Measurements from ENCODE around the gene ZNF536. TPM values are rescaled to one million over a fixed set of nuclear protein-coding genes. Genes with fewer than 3 reads are reported as not detected.

ZNF536 gene
- total RNA-seq, 1 donor from 2014 or later = not detected

DNA sequence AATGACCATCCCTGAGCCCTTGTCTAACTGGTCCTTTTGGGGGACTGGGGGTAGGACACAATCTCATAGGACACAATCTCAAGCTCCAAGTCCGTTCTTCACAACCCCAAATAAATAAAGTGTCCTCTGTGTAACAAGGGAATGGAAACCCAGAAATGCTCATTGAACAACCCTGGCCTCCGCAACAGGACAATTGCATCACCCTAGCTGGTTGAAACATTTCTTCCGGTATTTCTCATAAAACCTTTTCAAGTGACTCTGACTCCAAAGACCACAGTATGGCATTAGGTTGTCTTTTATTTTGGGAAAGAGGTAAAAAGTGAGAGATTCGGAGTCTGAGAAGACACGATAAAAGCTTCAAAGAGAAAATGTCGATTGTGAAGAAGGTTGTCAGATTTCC is 186.6 kb downstream of the ZNF536 start:
- intact Hi-C loops (cut with micrococcal nuclease) = no loop called here

DNA sequence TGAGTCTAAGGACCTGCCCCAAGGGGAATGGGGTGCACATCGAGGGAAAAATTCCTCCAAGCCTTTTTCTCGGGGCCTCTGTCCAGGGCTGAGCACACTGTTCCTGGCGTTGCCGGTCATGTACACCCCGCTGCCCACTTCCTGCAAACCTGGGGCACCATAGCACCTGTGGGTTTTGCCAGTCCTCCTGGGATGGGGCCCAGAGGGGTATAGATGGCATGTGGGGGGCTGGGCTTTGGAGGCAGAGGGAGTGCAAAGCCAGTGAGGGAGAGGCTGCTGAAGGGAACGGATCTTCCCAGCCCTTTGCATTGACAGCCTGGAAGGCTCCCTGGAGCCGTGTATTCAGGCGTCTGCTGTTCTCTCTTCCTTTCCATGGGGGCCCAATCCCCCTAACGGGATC is 187.3 kb downstream of the ZNF536 start:
- intact Hi-C loops (cut with micrococcal nuclease) = no loop called here

DNA sequence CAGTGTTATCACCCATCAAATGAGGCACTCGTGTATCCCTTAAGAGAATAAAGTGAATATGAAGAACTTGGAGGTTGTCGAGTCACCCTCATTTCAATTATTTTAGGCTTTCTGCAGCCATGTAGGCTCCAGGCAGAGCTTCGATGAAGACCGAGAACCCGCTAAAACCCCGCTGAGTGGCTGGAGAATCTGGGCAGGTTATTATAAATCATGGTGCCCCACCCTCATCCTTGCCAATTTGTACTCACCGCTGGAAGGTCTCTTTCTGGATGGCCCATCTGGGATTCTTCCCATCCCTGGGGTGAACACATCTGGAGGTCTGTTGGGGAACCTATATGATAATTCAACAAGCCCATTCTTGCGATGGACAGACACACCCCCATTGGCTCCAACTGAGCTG is 190.8 kb downstream of the ZNF536 start:
- intact Hi-C loops (cut with micrococcal nuclease) = no loop called here

DNA sequence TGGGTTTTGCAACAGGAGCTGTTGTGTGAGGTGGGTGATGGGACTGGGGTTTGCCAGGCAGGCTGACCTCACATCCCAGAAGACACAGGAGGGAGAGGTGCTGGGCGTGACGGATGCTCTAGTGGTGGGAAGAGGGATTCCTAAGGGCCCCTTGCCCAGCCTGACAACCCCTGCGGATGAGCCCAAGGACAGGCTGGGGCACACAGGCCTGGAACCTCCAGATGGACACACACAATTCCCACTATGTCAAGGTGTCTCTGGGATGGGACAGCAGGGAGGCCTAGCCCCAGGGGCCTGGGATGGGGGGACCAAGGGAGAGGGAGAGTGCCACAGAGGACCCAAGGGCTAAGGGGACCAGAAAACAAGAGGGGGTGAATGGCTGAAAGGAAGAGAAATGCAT is 191.5 kb downstream of the ZNF536 start:
- intact Hi-C loops (cut with micrococcal nuclease) = no loop called here

DNA sequence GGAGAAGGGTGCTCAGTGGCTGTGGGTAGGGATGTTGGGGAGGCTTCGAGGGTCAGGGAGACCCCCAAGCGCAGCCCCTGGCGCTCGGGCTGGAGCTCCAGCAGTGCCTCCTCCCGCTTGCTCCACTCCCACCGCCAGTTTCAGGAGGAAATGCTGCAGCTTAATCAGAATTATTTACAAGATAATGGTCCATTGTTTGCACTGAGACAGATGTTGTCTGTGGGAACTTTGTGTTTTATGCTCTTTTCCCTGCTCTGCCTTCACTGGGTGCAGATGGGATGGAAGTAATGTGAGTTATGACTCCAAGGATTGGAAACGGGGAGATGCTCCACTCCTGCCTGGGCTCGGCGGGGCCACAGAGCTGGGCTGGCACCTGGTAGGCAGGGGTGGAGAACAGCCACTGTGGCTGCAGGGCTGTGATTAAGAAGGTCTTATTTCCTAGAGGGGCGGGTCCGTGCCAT is 192.4 kb downstream of the ZNF536 start:
- intact Hi-C loops (cut with micrococcal nuclease) = no loop called here

DNA sequence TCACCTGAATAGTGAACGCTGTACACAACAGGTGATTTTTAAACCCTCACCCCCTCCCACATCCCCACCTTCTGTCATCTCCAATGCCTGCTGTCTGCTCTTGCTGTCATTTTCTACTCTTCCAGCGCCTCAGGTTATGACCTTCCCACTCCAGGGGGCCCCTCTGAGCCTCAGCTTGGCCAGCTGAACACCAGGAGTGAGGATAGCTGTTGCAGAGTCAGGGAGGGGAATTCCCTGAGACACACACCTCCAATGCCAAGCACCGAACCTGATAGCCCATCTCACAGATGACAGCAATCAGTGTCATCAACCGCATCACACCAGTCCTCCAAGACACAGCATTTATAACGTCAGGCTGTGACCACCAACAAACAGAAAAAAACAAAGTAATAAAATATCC is 193.5 kb downstream of the ZNF536 start:
- intact Hi-C loops (cut with micrococcal nuclease) = no loop called here

DNA sequence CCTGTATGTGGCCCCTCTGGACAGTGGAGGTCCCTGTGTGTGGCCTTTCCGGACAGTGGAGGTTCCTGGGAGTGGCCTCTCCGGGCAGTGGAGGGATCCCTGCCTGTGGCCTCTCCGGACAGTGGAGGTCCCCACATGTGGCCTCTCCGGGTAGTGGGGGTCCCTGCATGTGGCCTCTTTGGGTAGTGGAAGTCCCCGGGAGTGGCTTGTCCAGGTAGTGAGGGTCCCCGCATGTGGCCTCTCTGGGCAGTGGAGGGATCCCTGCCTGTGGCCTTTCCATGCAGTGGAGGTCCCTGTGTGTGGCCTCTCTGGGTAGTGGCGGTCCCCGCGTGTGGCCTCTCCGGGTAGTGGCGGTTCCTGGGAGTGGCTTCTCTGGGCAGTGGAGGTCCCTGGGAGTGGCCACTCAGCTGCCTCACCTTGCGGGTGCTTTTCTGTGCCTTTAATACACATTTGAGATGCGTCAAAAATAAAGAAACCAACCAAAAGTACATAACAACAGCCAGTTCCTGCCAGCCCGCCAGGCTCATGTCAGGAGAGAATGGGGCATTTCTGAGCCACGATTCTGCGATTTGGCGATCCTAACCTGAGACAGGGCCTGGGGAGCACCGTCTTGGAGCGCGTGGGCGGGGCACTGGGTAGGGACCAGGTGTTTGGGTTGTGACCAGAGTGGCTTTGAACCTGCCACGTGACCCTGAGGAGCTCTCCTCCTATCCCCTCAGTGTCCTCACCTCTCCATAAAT is 194.7 kb downstream of the ZNF536 start:
- intact Hi-C loops (cut with micrococcal nuclease) = no loop called here

DNA sequence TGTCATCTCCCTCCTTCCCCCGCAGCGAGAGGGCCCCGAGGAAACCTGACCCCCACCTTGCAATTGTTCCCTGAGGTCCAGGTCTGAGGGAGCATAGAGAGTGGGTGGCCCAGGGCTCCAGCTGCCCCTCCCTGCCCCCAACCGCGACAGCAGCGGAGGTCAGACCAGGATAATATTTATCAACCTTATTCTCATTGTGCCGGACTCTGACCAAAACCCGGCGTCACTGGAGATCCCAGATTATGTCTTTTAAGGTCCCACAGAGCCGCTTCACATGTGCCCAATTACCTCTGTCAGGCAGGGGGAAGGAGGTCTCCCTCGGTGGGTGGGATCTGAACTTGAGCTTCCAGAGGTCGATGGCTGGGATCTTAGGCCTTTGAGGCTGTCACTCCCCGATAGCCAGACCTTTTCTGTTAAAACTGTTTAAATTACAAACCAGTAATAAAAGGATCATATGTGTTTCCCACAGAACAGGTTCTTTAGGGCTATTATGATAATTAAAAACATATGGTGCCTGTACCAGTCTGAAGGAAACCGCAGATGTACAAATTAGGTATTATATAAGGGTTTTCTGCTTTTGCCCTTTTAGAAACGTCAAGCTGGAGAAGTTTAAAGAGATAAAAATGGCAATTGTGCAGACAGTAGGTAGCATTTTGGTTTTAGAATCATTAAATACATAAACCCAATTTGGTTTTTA is 195.5 kb downstream of the ZNF536 start:
- intact Hi-C loops (cut with micrococcal nuclease) = no loop called here

DNA sequence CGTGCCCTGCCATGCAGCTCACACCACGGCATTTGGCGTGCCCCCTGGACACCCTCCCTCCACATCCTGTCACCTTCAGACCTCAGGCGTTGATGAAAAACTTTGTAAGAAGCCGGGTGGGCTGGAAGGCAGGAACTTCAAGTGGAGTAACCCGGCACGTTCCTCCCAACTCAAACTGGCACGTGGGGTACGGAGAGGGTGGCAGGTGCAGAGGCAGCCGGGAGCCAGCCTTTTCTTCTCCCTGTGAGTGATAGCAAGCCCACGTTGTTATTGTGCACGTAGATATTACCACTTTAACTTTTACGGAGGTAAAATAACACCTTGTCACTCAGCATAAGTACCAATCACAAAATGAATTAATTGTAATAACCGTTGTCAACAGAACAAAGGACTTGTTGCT is 198.0 kb downstream of the ZNF536 start:
- intact Hi-C loops (cut with micrococcal nuclease) = no loop called here

DNA sequence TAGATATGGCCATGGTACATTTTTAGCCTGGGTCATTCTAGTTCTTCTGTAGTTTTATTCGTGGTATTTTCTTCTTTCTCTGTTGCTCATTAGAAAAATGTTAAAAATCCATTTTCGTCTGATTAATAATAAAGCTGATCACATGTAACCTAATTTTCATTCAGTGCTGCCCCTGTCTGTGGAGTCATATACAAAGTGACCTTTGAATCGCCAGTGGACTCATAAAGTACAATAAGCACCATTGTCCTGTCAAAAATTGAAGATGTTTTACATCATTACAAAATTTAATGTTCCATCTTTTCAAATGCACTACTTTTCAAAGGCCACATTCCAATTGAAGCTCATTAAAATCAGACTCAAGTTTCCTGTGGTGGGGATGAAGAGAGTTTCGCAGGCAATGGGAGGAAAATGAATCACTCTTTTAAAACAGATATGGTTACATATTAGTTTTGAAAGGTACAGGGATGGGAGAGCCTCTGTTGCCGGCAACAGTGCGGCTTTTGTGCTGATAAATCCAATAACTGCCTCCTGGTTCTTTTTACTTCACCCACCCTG is 205.4 kb downstream of the ZNF536 start:
- intact Hi-C loops (cut with micrococcal nuclease) = no loop called here

DNA sequence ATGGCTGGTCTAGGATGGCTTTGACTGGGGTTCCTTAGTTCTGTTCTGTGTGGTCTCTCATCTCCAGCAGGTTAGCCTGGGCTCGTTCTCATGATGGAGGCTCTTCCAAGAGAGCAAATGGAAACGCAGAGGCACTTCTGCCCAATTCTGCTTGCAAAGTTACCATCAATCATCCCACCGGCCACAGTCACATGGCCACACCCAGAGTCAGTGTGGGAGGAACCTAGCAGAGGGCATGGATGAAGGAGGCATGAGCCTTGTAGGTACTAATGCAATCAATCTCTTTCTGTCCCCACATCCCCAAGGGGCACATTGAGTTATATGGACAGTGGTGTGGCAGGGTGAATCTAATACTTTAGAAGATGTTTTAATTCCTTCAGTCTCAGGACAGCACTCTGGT is 207.2 kb downstream of the ZNF536 start:
- intact Hi-C loops (cut with micrococcal nuclease) = no loop called here

DNA sequence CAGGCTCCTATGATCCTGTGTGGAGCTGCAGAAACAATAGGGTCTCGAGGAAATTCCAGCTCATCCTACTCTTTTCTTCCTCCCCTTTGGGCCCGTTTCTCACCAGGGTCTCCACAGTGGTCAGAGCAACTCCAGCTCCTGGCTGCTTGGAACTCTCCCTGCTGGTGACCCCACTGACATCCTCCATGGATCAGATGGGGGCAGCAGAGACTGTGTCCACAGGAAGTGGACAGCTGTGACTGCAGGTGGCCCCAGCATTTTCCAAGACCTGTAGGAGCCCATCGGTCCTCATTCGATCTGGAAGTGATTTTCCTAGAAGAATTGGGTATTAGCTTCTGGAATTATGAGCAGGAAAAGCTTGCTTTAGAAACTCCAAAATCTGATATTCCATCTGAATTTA is 208.5 kb downstream of the ZNF536 start:
- intact Hi-C loops (cut with micrococcal nuclease) = no loop called here

DNA sequence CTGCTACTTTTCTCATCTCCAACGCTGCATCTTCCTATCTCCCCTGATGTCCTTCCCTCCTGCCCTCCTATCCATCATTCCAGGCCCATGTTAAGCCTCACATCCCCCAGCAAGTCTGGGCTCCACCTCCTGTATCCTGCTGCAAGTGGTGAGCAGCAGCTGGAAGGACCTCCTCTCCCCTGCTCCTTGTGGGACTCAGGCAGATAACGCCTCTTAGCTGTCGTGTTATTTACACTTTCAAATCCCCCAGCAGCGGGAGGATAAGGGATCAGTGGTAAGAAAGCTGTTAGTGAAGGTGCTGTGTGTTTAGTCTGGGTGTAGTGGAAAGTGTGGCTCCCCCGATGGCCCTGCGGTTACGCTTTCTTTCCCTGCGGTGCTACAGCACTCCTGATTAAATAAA is 211.9 kb downstream of the ZNF536 start:
- intact Hi-C loops (cut with micrococcal nuclease) = no loop called here

DNA sequence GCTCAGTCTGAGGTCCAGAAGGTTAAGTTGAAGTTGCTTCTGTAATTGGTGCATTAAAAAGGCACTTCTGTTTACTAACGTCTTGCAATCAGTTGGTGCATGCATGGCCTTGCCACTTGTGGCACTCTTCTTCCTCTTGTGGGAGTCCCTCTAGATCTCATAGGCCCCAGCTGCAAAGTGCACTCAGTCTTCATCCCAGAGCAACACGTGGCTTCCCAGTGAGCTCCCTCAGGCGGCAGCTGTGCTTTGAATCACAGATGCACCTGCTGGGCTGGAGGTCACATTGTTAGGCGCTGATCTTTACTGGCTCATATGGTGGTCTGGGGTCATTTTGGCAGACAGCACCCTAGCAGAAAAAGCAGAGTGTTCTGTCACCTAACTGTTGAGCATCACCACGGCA is 215.7 kb downstream of the ZNF536 start:
- intact Hi-C loops (cut with micrococcal nuclease) = no loop called here

DNA sequence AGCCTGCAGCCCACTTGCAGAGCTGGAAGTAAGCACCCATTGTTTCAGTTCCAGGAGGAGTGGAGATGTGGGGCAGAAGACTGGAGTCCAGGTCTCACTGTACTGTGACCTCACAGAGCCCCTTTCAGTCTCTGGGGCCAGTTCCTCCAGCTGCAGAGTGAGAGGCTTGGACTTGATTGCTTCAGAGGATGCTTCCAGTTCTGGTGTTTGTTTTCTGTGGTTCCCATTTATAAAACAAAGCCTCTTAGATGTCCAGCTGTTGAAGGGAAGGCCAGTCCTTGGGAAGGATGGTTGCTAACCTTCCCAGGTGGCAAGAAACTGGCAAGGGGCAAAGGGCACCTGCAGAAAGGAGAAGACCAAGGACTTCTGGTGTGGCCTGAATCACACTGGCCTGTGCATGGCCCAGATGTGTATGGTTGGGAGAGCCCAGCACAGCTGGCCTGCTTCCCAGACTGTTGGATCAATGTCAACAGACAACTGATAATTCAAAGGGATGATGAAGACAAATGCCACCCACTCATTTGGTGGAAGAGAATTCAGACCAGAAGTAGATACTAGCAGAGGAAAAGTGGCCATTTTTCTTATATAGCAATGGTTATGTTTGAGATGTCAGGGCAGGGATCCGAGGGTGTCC is 218.5 kb downstream of the ZNF536 start:
- intact Hi-C loops (cut with micrococcal nuclease) = no loop called here

DNA sequence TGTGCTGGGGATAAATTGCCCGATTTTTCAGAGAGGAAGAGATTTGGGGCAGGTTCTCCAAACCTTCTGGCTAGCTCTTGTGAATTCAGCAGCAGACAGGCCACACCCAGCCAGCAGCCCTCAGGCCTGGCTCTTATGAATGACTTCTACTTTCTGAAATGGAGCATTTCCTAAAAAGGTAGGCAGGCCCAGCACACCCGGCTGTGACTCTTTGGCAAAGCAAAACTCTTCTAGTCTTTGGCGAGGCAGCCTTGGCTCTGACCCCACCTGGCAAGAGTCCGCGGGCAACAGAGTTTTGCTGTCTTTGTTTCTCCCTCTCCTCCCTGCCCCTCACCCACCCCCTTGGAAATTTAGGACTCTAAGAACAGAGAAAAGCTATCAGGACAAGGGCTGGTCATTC is 221.2 kb downstream of the ZNF536 start:
- intact Hi-C loops (cut with micrococcal nuclease) = no loop called here

DNA sequence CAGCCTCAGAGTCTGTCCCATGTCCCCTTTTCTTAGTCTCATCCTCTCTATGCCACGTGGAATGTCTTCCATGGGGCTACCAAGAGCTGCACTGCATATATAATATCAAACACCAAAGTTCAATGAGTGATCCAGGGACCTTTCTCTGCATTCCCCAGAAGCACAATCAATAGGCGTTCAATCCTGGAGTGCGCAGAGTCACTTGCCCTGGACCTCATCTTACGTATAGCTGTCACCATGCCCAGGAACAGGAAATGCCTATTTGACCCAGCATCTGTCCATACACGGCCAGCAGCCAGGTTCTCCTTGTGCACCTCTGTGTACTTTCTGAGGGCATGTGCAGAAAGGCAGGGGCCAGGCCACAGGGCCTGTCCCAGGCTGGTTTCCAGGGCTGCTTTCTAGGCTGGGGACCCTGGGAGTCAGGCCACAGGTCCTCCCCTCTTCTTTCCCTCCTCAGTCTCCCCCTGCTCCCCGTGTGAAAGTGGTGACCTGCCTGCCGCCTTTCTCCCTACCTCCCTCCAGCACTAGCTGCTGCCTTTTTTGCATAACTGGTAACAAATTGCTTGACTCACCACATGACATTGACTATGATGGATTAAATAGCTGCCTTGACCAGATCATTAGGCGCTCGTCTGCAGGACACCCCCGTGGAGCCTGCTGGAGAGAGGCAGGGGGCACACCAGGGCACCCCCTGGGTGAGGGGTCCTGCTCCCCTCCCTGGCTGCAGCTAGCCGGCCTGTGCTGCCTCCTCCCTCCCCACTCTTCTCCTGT is 222.0 kb downstream of the ZNF536 start:
- intact Hi-C loops (cut with micrococcal nuclease) = no loop called here

DNA sequence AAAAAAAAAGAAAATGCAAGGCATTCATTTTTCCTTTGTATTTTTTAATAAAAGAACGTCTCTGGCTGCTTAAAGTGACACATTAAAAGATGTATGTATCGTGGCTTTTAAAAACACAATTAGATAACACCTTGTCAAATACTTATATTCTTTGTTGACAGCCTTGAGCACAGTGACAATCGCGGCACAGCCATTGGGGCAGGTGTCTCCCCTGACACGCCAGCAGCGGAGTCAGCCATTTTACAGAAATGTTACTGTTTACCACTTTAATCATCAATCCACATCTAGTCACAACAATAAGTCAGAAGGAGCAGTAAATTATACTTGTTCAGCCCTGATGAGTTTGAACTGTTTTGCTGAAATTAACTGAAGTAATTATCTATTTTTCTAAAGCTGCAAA is 224.1 kb downstream of the ZNF536 start:
- intact Hi-C loops (cut with micrococcal nuclease) = no loop called here

DNA sequence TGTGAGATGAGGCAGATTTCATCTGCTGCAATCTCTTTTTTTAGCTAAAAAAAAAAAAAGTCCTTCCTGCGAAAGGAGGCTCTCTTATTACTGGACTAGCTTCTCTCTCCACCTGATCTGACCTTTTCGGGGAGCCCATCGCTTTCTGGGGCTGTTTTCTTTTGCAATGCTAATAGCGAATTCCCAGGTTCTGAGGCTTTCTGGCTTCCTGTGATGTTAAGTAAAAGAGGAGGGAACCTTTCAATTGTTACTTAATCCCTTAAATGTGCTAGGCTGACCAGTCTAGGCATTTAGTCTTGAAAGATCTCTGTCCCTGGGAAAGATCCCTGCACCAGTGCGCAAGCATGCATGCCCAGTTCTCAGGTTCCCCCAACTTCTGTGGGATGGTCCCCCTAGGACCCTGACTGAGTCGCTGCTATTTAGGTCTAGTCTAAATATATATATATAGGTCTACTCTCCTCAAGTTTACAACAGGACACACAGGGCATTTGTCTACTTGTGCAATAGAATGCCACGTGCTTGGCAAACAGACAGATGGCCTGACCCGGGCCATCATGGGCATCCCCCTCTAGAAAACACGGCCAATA is 224.7 kb downstream of the ZNF536 start:
- intact Hi-C loops (cut with micrococcal nuclease) = no loop called here

DNA sequence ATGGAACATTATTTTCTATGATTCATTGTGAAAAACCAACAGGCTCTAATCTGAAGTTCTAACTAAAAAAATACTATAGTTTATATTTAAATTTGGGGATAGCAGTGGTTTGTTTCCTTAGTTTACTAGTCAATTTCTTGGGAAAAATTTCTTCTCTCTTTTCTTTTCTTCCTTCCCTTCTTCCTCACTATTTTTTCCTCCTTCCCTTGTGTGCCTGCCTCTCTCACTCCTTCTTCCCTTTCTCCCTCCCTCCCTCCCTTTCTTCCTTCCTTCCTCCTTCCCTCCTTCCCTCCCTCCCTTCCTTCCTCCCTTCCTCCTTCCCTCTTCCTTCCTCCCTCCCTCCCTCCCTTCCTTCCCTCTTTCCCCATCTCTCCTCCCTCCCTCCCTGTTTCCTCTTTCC is 226.5 kb downstream of the ZNF536 start:
- intact Hi-C loops (cut with micrococcal nuclease) = no loop called here

DNA sequence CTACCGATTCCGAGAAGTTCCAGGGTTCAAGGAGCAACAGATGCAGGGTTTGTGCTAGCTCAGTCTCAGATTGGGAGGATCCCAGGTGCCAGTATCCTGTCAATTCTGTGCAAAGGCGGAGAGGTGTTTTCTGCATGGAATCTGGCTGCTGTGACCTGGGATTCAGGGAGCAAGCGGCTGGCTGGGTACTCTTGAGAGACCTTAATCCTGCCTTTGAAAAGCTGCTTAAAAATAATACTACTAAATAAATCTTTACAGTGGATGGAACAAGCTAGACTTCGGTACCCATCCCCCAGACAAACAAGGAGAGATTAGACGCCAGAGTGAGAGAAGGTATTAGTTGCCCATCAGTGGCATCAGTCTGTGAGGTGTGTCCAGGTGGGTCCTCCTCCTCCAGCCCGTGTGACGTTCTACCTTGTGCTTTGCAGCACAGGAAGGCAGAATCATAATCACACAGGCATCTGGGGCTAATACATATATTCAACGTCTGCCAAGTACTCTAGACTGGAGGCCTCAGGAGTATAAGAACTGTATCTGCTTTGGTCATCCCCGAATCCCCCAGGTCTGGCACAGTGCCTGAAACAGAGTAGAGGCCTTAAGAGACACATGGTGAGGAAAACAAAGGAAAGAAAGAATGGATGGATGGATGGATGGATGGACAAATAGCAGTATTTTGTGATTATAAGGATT is 230.6 kb downstream of the ZNF536 start:
- intact Hi-C loops (cut with micrococcal nuclease) = no loop called here
